LNCaP clone FGC (cell line): ENCODE measurements around the gene SREK1.

ENCODE experiments used
- DNase-seq: peaks from one replicate; pipeline ENCODE4 v3.0.0-alpha.2; 2011; ENCODE audit warnings: low read depth
- H3K4me3 ChIP-seq: 2 replicates; pipeline ENCODE4 v1.5.1; 2011; ENCODE audit warnings: mild to moderate bottlenecking, low read depth, low read length, control low read depth
- CTCF ChIP-seq: IDR thresholded peaks from 2 replicates; pipeline ENCODE4 v1.5.1; 2012; ENCODE audit warnings: mild to moderate bottlenecking; ENCODE audit not compliant: control insufficient read depth, insufficient read depth; ENCODE audit errors: extremely low read depth

SREK1 gene

DNA sequence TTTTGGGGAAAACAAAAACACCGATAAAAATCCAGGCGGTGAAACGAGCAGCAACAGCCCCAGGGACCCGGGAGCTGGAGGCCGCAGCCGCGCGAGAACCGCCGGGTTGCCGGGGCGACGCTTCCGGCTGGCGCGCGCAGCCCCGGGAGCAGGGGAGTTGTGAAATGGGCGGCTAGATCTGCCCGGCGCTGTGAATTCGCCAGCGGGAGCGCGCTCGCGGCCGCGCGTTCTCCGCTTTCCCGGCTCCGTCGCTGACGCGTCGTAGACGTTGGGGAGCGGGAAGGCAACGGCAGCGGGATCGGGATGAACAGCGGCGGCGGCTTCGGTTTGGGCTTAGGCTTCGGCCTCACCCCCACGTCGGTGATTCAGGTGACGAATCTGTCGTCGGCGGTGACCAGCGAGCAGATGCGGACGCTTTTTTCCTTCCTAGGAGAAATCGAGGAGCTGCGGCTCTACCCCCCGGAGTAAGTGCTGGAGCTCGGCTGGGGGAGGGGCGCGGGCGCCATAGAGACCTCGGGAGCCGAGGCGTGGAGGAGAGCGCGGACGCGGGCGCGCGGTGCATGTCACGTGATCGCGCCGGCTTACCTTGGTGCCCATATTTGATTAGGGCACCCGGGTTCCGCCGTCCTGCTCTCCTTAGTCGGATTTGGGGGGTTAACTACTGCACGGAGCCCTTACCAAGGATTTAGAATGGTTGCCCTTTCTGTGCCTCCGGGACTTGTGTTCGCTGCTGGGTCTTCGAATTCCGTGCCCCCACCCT is at the start of gene SREK1:
SREK1 (plus strand) TSS at position 227 of the 760 bp plus-strand sequence; CDS start at position 304, 77 bp downstream.
- peak; percentile 84 for DNase-seq
- TF ChIP-seq CTCF = no peak

GRCh38 chr5:66100851-66101250 is 43.2 kb upstream of the SREK1 start:
- no peak for DNase-seq
- no peak overlapping the region for H3K4me3 ChIP-seq
- no peak for TF ChIP-seq CTCF

More for the DNA sequence above, at the start of gene SREK1:
- H3K4me3 ChIP-seq = peak within 1 kb of the TSS; percentile 90

DNA sequence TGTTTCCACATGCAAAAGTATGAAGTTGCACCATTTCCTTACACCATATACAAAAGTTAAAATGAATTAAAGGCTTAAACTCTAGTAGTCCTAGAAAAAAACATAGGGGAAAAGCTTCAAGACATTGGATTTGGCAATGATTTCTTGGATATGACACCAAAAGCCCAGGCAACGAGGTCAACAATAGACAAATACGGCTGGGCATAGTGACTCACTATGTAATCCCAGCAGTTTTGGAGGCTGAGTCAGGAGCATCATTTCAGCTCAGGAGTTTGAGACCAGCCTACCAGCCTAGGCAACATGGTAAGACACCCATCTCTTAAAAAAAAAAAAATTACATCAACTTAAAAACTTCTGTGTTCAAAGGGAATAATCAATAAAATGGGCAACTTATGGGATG is 30.9 kb upstream of the SREK1 start:
- H3K4me3 ChIP-seq = no peak overlapping the region
- no peak for DNase-seq

DNA sequence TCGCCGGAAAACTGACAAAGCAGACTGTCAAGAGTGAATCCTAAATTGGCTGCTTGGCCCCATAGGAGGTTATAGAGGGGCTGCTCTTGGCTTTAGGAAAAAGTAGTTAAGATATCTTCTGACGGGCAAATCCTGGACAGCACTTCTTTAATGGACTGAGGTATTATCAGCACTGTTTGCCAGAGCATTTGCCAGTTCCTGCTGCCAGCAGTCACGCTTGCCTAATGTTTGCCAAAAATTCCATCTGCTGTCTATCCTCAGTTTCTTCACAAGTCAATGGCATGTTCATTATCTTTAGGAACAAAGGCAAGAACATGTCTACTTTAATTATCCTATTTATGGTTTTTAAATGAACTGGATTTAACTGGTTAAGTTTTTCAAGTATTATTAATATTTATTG is 25.8 kb upstream of the SREK1 start:
- TF ChIP-seq CTCF = no peak
- DNase-seq = peak; percentile 38
- no peak overlapping the region for H3K4me3 ChIP-seq

More for the DNA sequence above, 30.9 kb upstream of the SREK1 start:
- TF ChIP-seq CTCF = no peak

DNA sequence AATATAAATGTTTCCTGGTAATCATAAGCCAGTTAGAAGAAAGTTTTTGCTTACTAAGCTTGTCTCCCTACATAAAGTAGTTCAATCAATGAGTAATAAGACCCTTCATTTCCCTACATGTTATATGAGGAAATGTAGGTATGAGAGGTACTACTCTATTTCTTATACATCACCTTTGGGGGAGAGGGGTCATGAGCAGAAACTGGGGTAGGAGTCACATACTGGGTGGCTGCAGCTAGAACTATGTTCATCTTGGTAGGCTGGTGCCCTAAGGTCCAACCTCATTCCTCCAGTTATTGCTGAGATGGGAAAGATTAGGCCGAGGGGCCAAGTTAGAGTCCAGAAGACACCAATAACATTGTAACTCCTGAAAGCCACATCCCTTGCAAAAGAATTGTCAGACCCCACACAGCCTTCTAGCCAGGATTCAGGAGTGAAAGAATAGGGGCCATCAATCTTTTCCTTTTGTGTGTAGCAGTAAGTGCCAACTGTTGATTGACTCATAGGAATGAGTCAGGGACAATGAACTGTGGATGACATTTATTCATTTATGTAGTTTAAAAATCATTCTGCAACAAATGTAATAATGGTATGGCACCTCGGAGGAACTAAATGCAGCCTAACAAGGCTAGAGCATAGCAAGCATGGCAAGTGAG is 21.6 kb upstream of the SREK1 start:
- DNase-seq = no peak
- H3K4me3 ChIP-seq = no peak overlapping the region
- no peak for TF ChIP-seq CTCF

- DNase-seq = no peak
- TF ChIP-seq CTCF = no peak
- no peak overlapping the region for H3K4me3 ChIP-seq
These were observed 15.0 kb upstream of the SREK1 start for GRCh38 chr5:66129144-66129543.
